Uterus (tissue), 4 donors: Measurements from ENCODE around the gene ATP13A3. TPM values are rescaled to one million over a fixed set of nuclear protein-coding genes. Genes with fewer than 3 reads are reported as not detected.

ENCODE experiments used
- DNase-seq, 2 donors: peaks; one replicate each; pipeline ENCODE4 v3.0.0-alpha.2; 2019 to 2020
- H3K27ac ChIP-seq, 2 donors: fragments of 200-600 bp; sonication (generic); 1 replicate in 1 of 2; 2 replicates in 1 of 2; pipeline ENCODE4 v1.5.1; 2016 to 2018
- H3K27me3 ChIP-seq, 2 donors: fragments of 200-600 bp; sonication (generic); one replicate each; pipeline ENCODE4 v1.5.1; 2018 to 2019; ENCODE audit warnings: control low read depth in 1 of 2
- H3K36me3 ChIP-seq, 2 donors: fragments of 200-600 bp; sonication (generic); one replicate each; pipeline ENCODE4 v1.5.1; 2019; ENCODE audit warnings: control low read depth in 1 of 2
- H3K4me1 ChIP-seq, 2 donors: fragments of 200-600 bp; sonication (generic); one replicate each; pipeline ENCODE4 v1.5.1; 2018 to 2019; ENCODE audit warnings: control low read depth in 1 of 2
- H3K4me3 ChIP-seq, 2 donors: fragments of 200-600 bp; sonication (generic); 1 replicate in 1 of 2; 2 replicates in 1 of 2; pipeline ENCODE4 v1.5.1; 2018 to 2019; ENCODE audit warnings: mild to moderate bottlenecking in 1 of 2
- H3K9me3 ChIP-seq, 2 donors: fragments of 200-600 bp; sonication (generic); one replicate each; pipeline ENCODE4 v1.5.1; 2019; ENCODE audit warnings: control low read depth in 1 of 2
- POLR2A ChIP-seq, 2 donors: fragments of 450-650 bp; IDR thresholded peaks; one replicate each; pipeline ENCODE4 v1.6.1; 2016; ENCODE audit warnings: antibody characterized with exemption in 2 of 2, mild to moderate bottlenecking in 1 of 2, moderate library complexity in 1 of 2
- intact Hi-C: fragments of 100-400 bp; cut with DNase I; formaldehyde crosslinking; loops from one replicate; pipeline ENCODE4 v1.15.1; 2023; ENCODE audit warnings: low total_unique reads
- total RNA-seq, 4 donors: library from RNA; depleted of rRNA in 3 of 4; stranded (reverse); fragments of >200 nt in 3 of 4; gene quantifications; one replicate each; pipeline versions ENCODE4 v1.1.0 to v1.2.4, GENCODE V29; 2014 to 2023
- TF ChIP-seq, protein P1 (sequence below), 4 experiments: fragments of 200-600 bp in 2 of 4; fragments of 450-650 bp in 2 of 4; sonication (generic) in 2 of 4; IDR thresholded peaks; one replicate each; pipeline ENCODE4 v1.5.1; 2016 to 2019; ENCODE audit warnings: antibody characterized with exemption in 4 of 4, mild to moderate bottlenecking in 2 of 4, moderate library complexity in 1 of 4
- donor health status: DM: yes; HTN: yes; CAD: no.

The ATP13A3 gene
- total RNA-seq, 4 donors from 2014 or later, result 43.3 to 148 (median 82.9) TPM

- intact Hi-C loops, result no loop called here
- no peaks in the 10 kb centered on the region for H3K27me3 ChIP-seq
- no peak for TF ChIP-seq POLR2A (IDR thresholded peaks at IDR 0.05)
- TF ChIP-seq, protein P1, sequence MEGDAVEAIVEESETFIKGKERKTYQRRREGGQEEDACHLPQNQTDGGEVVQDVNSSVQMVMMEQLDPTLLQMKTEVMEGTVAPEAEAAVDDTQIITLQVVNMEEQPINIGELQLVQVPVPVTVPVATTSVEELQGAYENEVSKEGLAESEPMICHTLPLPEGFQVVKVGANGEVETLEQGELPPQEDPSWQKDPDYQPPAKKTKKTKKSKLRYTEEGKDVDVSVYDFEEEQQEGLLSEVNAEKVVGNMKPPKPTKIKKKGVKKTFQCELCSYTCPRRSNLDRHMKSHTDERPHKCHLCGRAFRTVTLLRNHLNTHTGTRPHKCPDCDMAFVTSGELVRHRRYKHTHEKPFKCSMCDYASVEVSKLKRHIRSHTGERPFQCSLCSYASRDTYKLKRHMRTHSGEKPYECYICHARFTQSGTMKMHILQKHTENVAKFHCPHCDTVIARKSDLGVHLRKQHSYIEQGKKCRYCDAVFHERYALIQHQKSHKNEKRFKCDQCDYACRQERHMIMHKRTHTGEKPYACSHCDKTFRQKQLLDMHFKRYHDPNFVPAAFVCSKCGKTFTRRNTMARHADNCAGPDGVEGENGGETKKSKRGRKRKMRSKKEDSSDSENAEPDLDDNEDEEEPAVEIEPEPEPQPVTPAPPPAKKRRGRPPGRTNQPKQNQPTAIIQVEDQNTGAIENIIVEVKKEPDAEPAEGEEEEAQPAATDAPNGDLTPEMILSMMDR (IDR thresholded peaks at IDR 0.05), result no peak
- H3K4me1 ChIP-seq, result peaks cover 0 to 8% of the 10 kb centered on the region in 2 donors
- H3K27ac ChIP-seq, result no peak overlapping the region
- peak overlapping the region in 1 of 2 donors; percentile 21 for H3K4me3 ChIP-seq
- H3K36me3 ChIP-seq, result no peaks in the 10 kb centered on the region
- H3K9me3 ChIP-seq, result no peaks in the 10 kb centered on the region
- no peak for DNase-seq
These were observed 89.7 kb downstream of the ATP13A3 start for GRCh38 chr3:194396859-194397756.

DNA sequence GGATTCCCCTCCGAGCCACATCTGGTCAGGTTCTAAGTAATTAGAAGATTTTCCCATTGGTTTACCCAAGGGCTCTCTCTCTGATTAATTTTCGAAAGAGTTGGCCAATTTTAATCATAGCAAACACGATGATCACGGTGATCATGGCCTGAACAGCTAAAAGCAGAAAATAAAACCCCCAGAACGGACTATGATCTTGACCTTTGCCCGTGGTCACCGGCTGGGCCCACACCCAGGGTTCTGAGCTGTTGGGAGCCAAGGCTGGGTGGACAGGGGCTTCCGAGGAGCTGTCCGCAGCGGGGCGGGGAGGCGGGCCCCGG is 90.3 kb downstream of the ATP13A3 start:
- Histone ChIP-seq H3K4me1 (peaks cover 0 to 8% of the 10 kb centered on the region in 2 donors), H3K36me3 (no peaks in the 10 kb centered on the region), H3K4me3 (peak overlapping the region in 1 of 2 donors; percentile 21), H3K27me3 (no peaks in the 10 kb centered on the region), H3K27ac (no peak overlapping the region), H3K9me3 (no peaks in the 10 kb centered on the region)
- DNase-seq, result no peak
- TF ChIP-seq, protein P1 (IDR thresholded peaks at IDR 0.05), result no peak
- no peak for TF ChIP-seq POLR2A (IDR thresholded peaks at IDR 0.05)
- intact Hi-C loops, result no loop called here

- Histone ChIP-seq H3K27me3 (no peaks in the 10 kb centered on the region), H3K4me1 (peaks cover 0 to 8% of the 10 kb centered on the region in 2 donors), H3K36me3 (no peaks in the 10 kb centered on the region), H3K4me3 (peak overlapping the region in 1 of 2 donors; percentile 21), H3K27ac (no peak overlapping the region), H3K9me3 (no peaks in the 10 kb centered on the region)
- intact Hi-C loops, result no loop called here
- peak; percentile 29 to 56 for DNase-seq
- TF ChIP-seq POLR2A (IDR thresholded peaks at IDR 0.05), result no peak
- TF ChIP-seq, protein P1 (IDR thresholded peaks at IDR 0.05), result no peak
These were observed 90.8 kb downstream of the ATP13A3 start for GRCh38 chr3:194395778-194396538.

- TF ChIP-seq POLR2A (IDR thresholded peaks at IDR 0.05), result no peak
- TF ChIP-seq, protein P1 (IDR thresholded peaks at IDR 0.05), result no peak
- H3K4me3 ChIP-seq, result no peak overlapping the region
- intact Hi-C loops, result no loop called here
- no peak for DNase-seq
- peaks cover 0 to 8% of the 10 kb centered on the region in 2 donors for H3K4me1 ChIP-seq
- H3K9me3 ChIP-seq, result no peaks in the 10 kb centered on the region
- no peaks in the 10 kb centered on the region for H3K36me3 ChIP-seq
- H3K27me3 ChIP-seq, result no peaks in the 10 kb centered on the region
- H3K27ac ChIP-seq, result no peak overlapping the region
These were observed 91.6 kb downstream of the ATP13A3 start for GRCh38 chr3:194395212-194395611.

GRCh38 chr3:194392576-194392975 is 94.2 kb downstream of the ATP13A3 start:
- TF ChIP-seq POLR2A (IDR thresholded peaks at IDR 0.05), result no peak
- TF ChIP-seq, protein P1 (IDR thresholded peaks at IDR 0.05), result no peak
- no peaks in the 10 kb centered on the region for H3K36me3 ChIP-seq
- intact Hi-C loops, result no loop called here
- peaks cover 0 to 8% of the 10 kb centered on the region in 2 donors for H3K4me1 ChIP-seq
- H3K9me3 ChIP-seq, result no peaks in the 10 kb centered on the region
- no peak overlapping the region for H3K4me3 ChIP-seq
- H3K27me3 ChIP-seq, result no peaks in the 10 kb centered on the region
- DNase-seq, result no peak
- no peak overlapping the region for H3K27ac ChIP-seq
